K562 (cell line): ENCODE data around the gene SPATA20. TPM values are rescaled to one million over a fixed set of nuclear protein-coding genes. Genes with fewer than 3 reads are reported as not detected.

ENCODE experiments used
- ARID3A ChIP-seq: IDR thresholded peaks from 2 replicates; pipeline ENCODE4 v1.6.1; 2012; ENCODE audit warnings: low read depth, low read length, improper control_type of control experiment, borderline replicate concordance
- CCNT2 ChIP-seq: IDR thresholded peaks from 2 replicates; pipeline ENCODE4 v1.6.1; 2011; ENCODE audit warnings: borderline replicate concordance, low read depth, mild to moderate bottlenecking, moderate library complexity, mixed read lengths, low read length; ENCODE audit not compliant: insufficient read length; ENCODE audit errors: extremely low read depth
- FOXA1 ChIP-seq: fragments of 450-650 bp; IDR thresholded peaks from 2 replicates; pipeline ENCODE4 v1.6.1; 2016; ENCODE audit warnings: mild to moderate bottlenecking, borderline replicate concordance
- HNRNPH1 ChIP-seq: fragments of 200-400 bp; formaldehyde crosslinking; optimal IDR thresholded peaks from 2 replicates; pipeline ENCODE3; 2017; ENCODE audit warnings: low read depth, mild to moderate bottlenecking, low read length, moderate library complexity
- HOXB6 ChIP-seq: fragments of 250-450 bp; sonication (Bioruptor Pico); IDR thresholded peaks from 2 replicates; pipeline ENCODE4 v1.5.1; 2022; ENCODE audit warnings: mild to moderate bottlenecking, borderline replicate concordance
- MCM2 ChIP-seq: fragments of 450-650 bp; IDR thresholded peaks from 2 replicates; pipeline ENCODE4 v1.6.1; 2017; ENCODE audit warnings: low read depth, mild to moderate bottlenecking
- MECOM ChIP-seq: fragments of 250-450 bp; sonication (Bioruptor Pico); IDR thresholded peaks from 2 replicates; pipeline ENCODE4 v1.8.0; 2022; ENCODE audit warnings: inconsistent platforms
- MTA2 ChIP-seq: fragments of 450-650 bp; IDR thresholded peaks from 2 replicates; pipeline ENCODE4 v1.6.1; 2016; ENCODE audit warnings: low read depth
- NFATC3 ChIP-seq: fragments of 450-650 bp; IDR thresholded peaks from 2 replicates; pipeline ENCODE4 v1.6.1; 2017; ENCODE audit warnings: mild to moderate bottlenecking
- PBX2 ChIP-seq, 2 experiments: IDR thresholded peaks in 1 of 2; conservative IDR thresholded peaks in 1 of 2; 2 replicates each; pipeline ENCODE4 v1.6.1; 2016; ENCODE audit warnings: low read depth in 2 of 2, mild to moderate bottlenecking in 1 of 2, missing compliant biosample characterization in 1 of 2, missing genetic modification characterization in 1 of 2, moderate library complexity in 1 of 2
- POLR2G ChIP-seq: fragments of 200-400 bp; formaldehyde crosslinking; IDR thresholded peaks from 2 replicates; pipeline ENCODE4 v1.6.1; 2017; ENCODE audit warnings: low read depth, mild to moderate bottlenecking, antibody characterized with exemption, low read length, moderate library complexity
- POU5F1 ChIP-seq: fragments of 150-350 bp; IDR thresholded peaks from 2 replicates; pipeline ENCODE4 v1.6.1; 2014; ENCODE audit warnings: borderline replicate concordance, low read length, low read depth, mild to moderate bottlenecking; ENCODE audit not compliant: partially characterized antibody
- RBBP5 ChIP-seq: fragments of 200-600 bp; sonication (generic); IDR thresholded peaks from 2 replicates; pipeline ENCODE4 v1.6.1; 2012; ENCODE audit warnings: borderline replicate concordance, mild to moderate bottlenecking, low read length, control low read depth, inconsistent platforms; ENCODE audit not compliant: insufficient read depth, poor library complexity, severe bottlenecking
- TCF7 ChIP-seq: sonication (generic); IDR thresholded peaks from 2 replicates; pipeline ENCODE4 v1.6.1; 2016; ENCODE audit warnings: antibody characterized with exemption, borderline replicate concordance
- ZNF133 ChIP-seq: fragments of 250-450 bp; sonication (Bioruptor Pico); IDR thresholded peaks from 2 replicates; pipeline ENCODE4 v1.4.0; 2020; ENCODE audit warnings: mild to moderate bottlenecking
- ZNF184 ChIP-seq: sonication (generic); formaldehyde crosslinking; IDR thresholded peaks from 2 replicates; pipeline ENCODE4 v1.5.0; 2020; ENCODE audit warnings: missing genetic modification reagents
- ZNF217 ChIP-seq: sonication (generic); formaldehyde crosslinking; IDR thresholded peaks from 2 replicates; pipeline ENCODE4 v1.8.0; 2022; ENCODE audit warnings: mild to moderate bottlenecking, missing genetic modification reagents
- ZNF707 ChIP-seq: fragments of 250-450 bp; sonication (Bioruptor Pico); conservative IDR thresholded peaks from 2 replicates; pipeline ENCODE4 v1.8.0; 2022; ENCODE audit warnings: inconsistent platforms, mild to moderate bottlenecking, moderate library complexity
- ZSCAN29 ChIP-seq: fragments of 450-650 bp; IDR thresholded peaks from 2 replicates; pipeline ENCODE4 v1.6.1; 2017
- polyA plus RNA-seq, 8 experiments: library from polyadenylated mRNA; depleted of rRNA in 4 of 8; stranded (reverse) in 5 of 8; unstranded in 3 of 8; fragments of >200 nt; fragmentation: Nextera tagmentation in 2 of 8; fragmentation: Illumina TruSeq in 1 of 8; extraction: Ambion mirVana in 2 of 8; extraction: Trizol in 1 of 8; gene quantifications; 2 replicates each; pipeline versions ENCODE4 v1.2.1 to v1.2.3, GENCODE V29; 2011 to 2014; ENCODE audit warnings: inconsistent platforms in 1 of 8, missing spikeins in 1 of 8
- total RNA-seq, 7 experiments: library from RNA; depleted of rRNA in 6 of 7; stranded (reverse); fragments of >200 nt in 6 of 7; fragmentation: Illumina TruSeq in 2 of 7; extraction: Trizol in 2 of 7; gene quantifications; 2 replicates each; pipeline versions ENCODE4 v1.2.1 to v1.2.3, GENCODE V29; 2011 to 2021; ENCODE audit warnings: low replicate concordance in 1 of 7
- TF ChIP-seq, protein P1 (sequence below): sonication (generic); formaldehyde crosslinking; IDR thresholded peaks from 2 replicates; pipeline ENCODE4 v1.8.1; 2022; ENCODE audit warnings: missing genetic modification reagents
- TF ChIP-seq, protein P2 (sequence below): sonication (generic); formaldehyde crosslinking; IDR thresholded peaks from 2 replicates; pipeline ENCODE4 v1.9.0; 2022; ENCODE audit warnings: mild to moderate bottlenecking, missing genetic modification reagents

SPATA20 gene
- total and polyA plus RNA-seq, 9 of the 15 experiments (the other 6 are each of a cell fraction or from before 2014, with no cell fraction given), result 0.08 to 4.0 (median 1.5) TPM

- TF ChIP-seq ZNF707 (CRISPR knock-in tag), result no peak
- TF ChIP-seq ZNF184, result no peak
- TF ChIP-seq ZNF217 (CRISPR knock-in tag), result no peak
- peak; percentile 73; the same call in 1 of the 2 replicates for TF ChIP-seq NFATC3
- TF ChIP-seq, protein P1, sequence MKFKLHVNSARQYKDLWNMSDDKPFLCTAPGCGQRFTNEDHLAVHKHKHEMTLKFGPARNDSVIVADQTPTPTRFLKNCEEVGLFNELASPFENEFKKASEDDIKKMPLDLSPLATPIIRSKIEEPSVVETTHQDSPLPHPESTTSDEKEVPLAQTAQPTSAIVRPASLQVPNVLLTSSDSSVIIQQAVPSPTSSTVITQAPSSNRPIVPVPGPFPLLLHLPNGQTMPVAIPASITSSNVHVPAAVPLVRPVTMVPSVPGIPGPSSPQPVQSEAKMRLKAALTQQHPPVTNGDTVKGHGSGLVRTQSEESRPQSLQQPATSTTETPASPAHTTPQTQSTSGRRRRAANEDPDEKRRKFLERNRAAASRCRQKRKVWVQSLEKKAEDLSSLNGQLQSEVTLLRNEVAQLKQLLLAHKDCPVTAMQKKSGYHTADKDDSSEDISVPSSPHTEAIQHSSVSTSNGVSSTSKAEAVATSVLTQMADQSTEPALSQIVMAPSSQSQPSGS, result no peak
- no peak for TF ChIP-seq TCF7
- no peak for TF ChIP-seq MTA2
- no peak for TF ChIP-seq ZSCAN29
- no peak for TF ChIP-seq ZNF133 (CRISPR knock-in tag)
- TF ChIP-seq HNRNPH1, result no peak
- TF ChIP-seq, protein P2, sequence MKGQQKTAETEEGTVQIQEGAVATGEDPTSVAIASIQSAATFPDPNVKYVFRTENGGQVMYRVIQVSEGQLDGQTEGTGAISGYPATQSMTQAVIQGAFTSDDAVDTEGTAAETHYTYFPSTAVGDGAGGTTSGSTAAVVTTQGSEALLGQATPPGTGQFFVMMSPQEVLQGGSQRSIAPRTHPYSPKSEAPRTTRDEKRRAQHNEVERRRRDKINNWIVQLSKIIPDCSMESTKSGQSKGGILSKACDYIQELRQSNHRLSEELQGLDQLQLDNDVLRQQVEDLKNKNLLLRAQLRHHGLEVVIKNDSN (CRISPR knock-in tag), result no peak
- no peak for TF ChIP-seq HOXB6 (CRISPR knock-in tag)
- peak; percentile 84 for TF ChIP-seq CCNT2
- TF ChIP-seq ARID3A, result no peak
- TF ChIP-seq RBBP5, result peak; percentile 63
- TF ChIP-seq FOXA1, result no peak
- no peak for TF ChIP-seq MECOM (CRISPR knock-in tag)
- no peak for TF ChIP-seq POU5F1
- TF ChIP-seq PBX2 (CRISPR knock-in tag; IDR thresholded peaks at IDR 0.05; ENCODE audit: low read depth), result no peak
- TF ChIP-seq PBX2 (tag; conservative IDR thresholded peaks at IDR 0.05; ENCODE audit: low read depth), result no peak
- TF ChIP-seq POLR2G, result peak; percentile 80
- no peak for TF ChIP-seq MCM2
Observed at GRCh38 chr17:50541716-50542688, 5.0 kb upstream of the SPATA20 start (continued).
